NCI-H1092 (cell line): Measurements from ENCODE around the gene SCAPER.

ENCODE experiments used
- DNase-seq: peaks from one replicate; lab custom pipeline; 2025; lab: John Stamatoyannopoulos, UW

The SCAPER gene

GRCh38 chr15:76667943-76668715 lies 237.0 kb downstream of the SCAPER start:
- DNase-seq = no peak

- DNase-seq = no peak
These were observed 240.2 kb downstream of the SCAPER start for GRCh38 chr15:76664895-76665294.

- DNase-seq = no peak
These were observed 240.7 kb downstream of the SCAPER start for GRCh38 chr15:76664411-76664810.

GRCh38 chr15:76663529-76663928 lies 241.6 kb downstream of the SCAPER start:
- no peak for DNase-seq

DNA sequence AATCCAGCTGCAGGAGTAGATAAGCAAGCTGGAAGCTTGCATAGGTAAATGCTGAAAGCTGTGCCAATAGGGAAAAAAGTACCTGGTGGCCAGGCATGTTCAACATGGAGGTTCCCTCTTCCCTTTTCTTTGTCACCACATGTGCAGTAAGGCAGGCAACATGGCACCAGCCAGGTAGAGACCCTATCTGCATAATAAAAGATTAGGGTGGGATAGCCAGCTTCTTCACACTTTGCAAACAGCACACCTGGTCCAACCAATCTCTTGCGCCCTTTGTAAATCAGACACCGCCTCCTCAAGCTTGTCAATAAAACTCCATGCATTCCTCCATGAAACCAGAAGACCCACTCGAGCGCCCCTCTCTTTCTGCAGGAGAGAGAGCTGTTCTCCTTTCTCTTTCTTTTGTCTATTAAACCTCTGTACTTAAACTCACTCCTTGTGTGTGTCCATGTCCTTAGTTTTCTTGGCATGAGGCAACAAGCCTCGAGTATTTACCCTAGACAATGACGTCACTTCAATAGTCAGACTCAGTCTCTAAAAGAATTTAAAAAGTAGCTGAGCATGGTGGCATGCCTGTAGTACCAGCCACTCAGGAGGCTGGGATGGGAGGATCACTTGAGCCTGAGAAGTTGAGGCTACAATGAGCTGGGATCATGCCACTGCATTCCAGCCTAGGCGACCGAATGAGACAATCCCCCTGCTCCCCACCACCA lies 256.3 kb downstream of the SCAPER start:
- DNase-seq = no peak

DNA sequence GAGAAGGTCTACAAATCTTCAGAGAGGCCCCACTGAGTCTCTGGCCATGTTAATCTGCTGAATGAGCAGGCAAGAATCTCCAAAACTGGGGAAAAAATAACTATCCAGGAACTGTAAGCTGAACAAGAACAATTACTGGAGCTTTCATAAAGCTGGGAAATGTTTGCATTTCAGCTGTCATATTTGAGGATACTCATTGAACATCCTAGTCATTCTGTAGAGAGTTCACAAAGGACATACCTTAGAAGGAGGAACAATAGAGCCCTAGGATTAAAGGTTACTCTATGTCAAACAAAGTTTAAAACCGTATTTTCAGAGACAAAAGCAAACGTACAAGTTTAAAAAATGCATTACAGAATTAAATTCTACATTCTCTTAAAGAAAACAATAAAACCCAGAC lies 257.5 kb downstream of the SCAPER start:
- DNase-seq = no peak

DNA sequence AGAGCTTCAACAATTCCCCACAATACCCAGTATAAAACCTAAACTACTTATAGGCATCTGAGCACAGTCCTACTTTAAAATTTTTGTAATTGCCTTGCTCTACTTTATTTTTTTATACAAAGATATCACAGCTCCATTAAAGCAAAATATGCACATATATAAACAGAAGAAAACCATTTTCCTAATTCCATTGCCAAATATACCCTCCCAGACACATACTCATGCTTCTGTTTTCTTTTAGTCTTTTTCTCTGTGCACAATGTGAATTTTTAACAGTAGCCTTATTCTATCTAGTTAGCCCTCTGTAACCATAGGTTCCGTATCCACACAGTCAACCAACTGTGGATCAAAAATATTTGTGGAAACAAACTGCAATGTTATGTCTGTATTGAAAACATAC lies 260.5 kb downstream of the SCAPER start:
- DNase-seq = no peak

DNA sequence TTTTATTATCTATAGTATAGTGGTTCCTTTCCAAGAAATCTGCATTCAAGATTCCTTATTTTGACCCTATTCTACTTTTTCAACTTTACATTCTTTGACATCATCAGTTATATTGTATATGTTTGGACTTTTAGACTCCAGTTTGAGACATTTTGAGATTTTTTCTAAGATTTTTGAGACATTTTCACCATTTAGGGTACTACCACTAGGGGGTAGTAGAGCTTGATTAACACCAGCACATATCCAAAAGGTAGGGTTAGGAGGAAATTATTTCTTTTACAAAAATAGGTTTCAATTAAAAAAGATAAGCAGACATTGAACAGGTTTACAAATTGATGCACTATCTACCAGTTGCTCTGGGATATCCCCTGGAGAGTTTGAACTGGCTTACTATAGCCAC lies 262.5 kb downstream of the SCAPER start:
- DNase-seq = no peak

DNA sequence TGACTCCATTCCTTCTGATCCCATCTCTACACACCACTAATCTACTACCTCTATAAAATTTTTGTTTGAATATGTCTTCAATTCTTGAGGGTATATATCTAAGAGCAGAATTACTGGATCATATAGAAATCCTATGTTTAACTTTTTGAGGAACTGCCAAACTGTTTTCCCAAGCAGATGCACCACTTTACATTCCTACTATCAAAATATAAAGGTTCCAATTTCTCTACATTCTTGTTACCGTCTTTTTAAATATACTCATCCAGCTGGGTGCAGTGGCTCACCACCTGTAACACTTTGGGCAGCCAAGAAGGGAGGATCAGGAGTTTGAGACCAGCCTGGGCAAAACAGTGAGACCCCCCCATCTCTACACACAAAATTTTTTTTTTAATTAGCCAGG lies 268.0 kb downstream of the SCAPER start:
- no peak for DNase-seq

- DNase-seq = no peak
These were observed 269.1 kb downstream of the SCAPER start for GRCh38 chr15:76636059-76636458.

DNA sequence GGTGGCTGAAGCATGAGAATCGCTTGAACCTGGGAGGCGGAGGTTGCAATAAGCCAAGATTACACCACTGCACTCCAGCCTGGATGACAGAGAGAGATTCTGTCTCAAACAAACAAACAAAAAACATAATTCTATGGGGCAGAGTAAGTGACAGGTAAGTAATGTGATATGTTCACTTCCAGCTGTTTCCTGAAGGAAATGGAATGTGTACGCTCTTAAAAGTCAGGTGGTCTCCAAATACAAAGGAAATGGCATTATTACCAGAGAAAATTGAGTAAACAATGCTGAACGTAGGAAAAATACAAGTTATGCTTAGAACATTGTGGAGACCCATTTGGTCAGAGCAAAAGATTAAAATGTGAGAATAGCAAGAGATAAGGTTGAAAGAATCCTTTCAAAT lies 278.5 kb downstream of the SCAPER start:
- DNase-seq = no peak

GRCh38 chr15:76625267-76625666 lies 279.9 kb downstream of the SCAPER start:
- DNase-seq = no peak

- DNase-seq = no peak
These were observed 290.4 kb downstream of the SCAPER start for GRCh38 chr15:76614725-76615124.

GRCh38 chr15:76588811-76589747 lies 316.1 kb downstream of the SCAPER start:
- no peak for DNase-seq

DNA sequence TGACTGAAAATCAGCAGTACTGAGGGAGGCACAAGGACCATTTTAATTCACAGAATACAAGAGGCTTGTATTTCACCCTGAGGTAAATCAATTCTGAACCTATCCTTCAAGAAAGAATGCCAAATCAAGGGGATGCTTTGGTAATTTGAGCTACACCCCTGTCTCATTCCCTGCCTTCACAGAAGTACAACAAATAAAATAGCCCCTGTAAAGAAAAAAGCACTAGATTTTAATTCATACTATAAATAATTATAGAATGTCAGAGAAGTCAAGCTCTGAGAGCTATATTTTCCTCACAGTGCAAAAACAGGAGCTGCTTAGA lies 319.6 kb downstream of the SCAPER start:
- no peak for DNase-seq

GRCh38 chr15:76584868-76585575 lies 320.1 kb downstream of the SCAPER start:
- no peak for DNase-seq

DNA sequence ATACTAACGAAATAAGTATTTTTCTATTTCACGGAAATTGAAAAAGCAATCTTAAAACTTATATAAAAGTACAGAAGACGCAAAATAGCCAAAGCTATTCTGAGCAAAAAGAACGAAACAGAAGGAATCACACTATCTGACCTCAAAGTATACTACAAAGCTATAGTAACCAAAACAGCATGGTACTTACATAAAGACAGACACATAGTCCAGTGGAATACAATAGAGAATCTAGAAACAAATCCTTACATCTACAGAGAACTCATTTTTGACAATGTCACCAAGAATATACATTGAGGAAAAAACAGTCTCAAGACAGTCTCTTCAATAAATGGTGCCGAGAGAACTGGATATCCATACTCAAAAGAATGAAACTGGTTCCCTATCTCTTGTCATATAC lies 322.6 kb downstream of the SCAPER start:
- no peak for DNase-seq

GRCh38 chr15:76577879-76578512 lies 327.1 kb downstream of the SCAPER start:
- DNase-seq = no peak

DNA sequence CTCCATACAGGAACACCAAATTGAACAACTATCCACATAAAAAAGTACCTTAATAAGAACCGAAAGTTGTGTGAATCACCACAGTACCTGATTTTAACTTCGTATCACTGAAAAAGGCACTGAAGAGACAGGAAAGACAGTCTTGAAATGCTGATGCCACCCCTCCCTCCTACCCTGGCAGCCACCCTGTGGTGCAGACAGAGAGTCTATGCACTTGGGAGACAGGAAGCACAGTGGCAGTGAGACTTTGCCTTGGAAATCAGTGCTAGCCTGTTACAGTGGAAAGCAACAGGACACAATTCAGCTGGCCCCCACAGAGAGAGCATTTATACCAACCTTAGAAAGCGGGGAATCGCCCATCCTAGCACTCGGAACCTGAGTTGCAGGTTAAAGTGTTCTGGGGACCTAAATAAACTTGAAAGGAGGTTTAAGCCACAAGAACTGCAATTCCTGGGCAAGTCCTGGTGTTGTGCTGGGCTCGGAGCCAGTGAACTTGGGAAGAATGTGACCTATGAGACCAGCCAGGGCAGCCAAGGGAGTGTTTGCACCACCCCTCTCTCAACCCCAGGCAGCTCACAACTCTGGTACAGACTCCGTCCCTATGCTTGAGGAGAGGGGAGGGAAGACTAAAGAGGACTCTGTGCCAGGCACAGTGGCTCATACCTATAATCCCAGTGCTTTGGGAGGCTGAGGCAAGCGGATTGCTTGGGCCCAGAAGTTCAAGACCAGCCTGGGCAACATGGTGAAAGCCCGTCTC lies 328.4 kb downstream of the SCAPER start:
- no peak for DNase-seq

GRCh38 chr15:76575679-76576078 lies 329.5 kb downstream of the SCAPER start:
- DNase-seq = no peak

- DNase-seq = no peak
These were observed 329.9 kb downstream of the SCAPER start for GRCh38 chr15:76575274-76575673.
